Natural killer cell (primary cell): ENCODE results near the gene PTPN14. TPM values are rescaled to one million over a fixed set of nuclear protein-coding genes. Genes with fewer than 3 reads are reported as not detected.

ENCODE experiments used
- ATAC-seq, 3 donors: fragments of 150-1000 bp in 2 of 3; fragments of 200-7000 bp in 1 of 3; cut with Tn5 transposase; 1 replicate in 1 of 3; 2 replicates in 2 of 3; pipeline ENCODE4 v1.10.0; 2021; ENCODE audit warnings: mild to moderate bottlenecking in 2 of 3, moderate library complexity in 2 of 3
- DNase-seq, 2 donors: peaks; one replicate each; pipeline versions ENCODE4 v3.0.0 to v3.0.0-alpha.2; 2013 to 2021; ENCODE audit warnings: mixed read lengths in 1 of 2
- H3K27ac ChIP-seq: one replicate; pipeline ENCODE4 v1.5.1; 2013; ENCODE audit warnings: mild to moderate bottlenecking, low read length
- H3K27me3 ChIP-seq: one replicate; pipeline ENCODE4 v1.6.1; 2013; ENCODE audit warnings: low read length; ENCODE audit not compliant: control insufficient read depth, insufficient read depth
- H3K36me3 ChIP-seq: one replicate; pipeline ENCODE4 v1.6.1; 2013; ENCODE audit warnings: low read length; ENCODE audit not compliant: control insufficient read depth, insufficient read depth
- H3K4me1 ChIP-seq: one replicate; pipeline ENCODE4 v1.6.1; 2013; ENCODE audit warnings: low read length; ENCODE audit not compliant: control insufficient read depth, insufficient read depth
- H3K4me3 ChIP-seq: one replicate; pipeline ENCODE4 v1.5.1; 2013; ENCODE audit warnings: low read length
- H3K9me3 ChIP-seq: one replicate; pipeline ENCODE4 v1.6.1; 2013; ENCODE audit warnings: low read length; ENCODE audit not compliant: control insufficient read depth, insufficient read depth
- H3K27ac Mint-ChIP-seq, 2 donors: one replicate each; pipeline ENCODE4 v1.8.0; 2022; ENCODE audit warnings: mild to moderate bottlenecking in 2 of 2, mixed read lengths in 2 of 2, moderate library complexity in 1 of 2
- H3K27me3 Mint-ChIP-seq, 2 donors: one replicate each; pipeline ENCODE4 v1.8.0; 2022; ENCODE audit warnings: low read depth in 2 of 2, mixed read lengths in 2 of 2
- H3K36me3 Mint-ChIP-seq: one replicate; pipeline ENCODE4 v1.8.0; 2022; ENCODE audit warnings: mixed read lengths
- H3K4me1 Mint-ChIP-seq, 2 donors: one replicate each; pipeline ENCODE4 v1.8.0; 2022; ENCODE audit warnings: mixed read lengths in 2 of 2
- H3K4me3 Mint-ChIP-seq: one replicate; pipeline ENCODE4 v1.8.0; 2022; ENCODE audit warnings: mild to moderate bottlenecking, moderate library complexity, mixed read lengths
- H3K9me3 Mint-ChIP-seq, 2 donors: one replicate each; pipeline ENCODE4 v1.8.0; 2022; ENCODE audit warnings: mixed read lengths in 2 of 2
- CTCF ChIP-seq: fragments of 200-600 bp; IDR thresholded peaks from one replicate; pipeline ENCODE4 v1.8.0; 2022; ENCODE audit warnings: antibody characterized with exemption
- WGBS: methylation state at CpG from one replicate; pipeline ENCODE4 v1.1.7; 2013; ENCODE audit warnings: missing lambda C conversion rate; ENCODE audit not compliant: insufficient coverage; 5-methylcytosine and 5-hydroxymethylcytosine counted together
- intact Hi-C: fragments of 100-400 bp; cut with micrococcal nuclease; formaldehyde crosslinking; loops from one replicate; pipeline ENCODE4 v1.14.2; 2022
- total RNA-seq, 4 donors: library from RNA; stranded (reverse); fragments of 120-200 nt in 1 of 4; gene quantifications; one replicate each; pipeline versions ENCODE4 v1.2.3 to v1.2.4, GENCODE V29; 2013 to 2022

PTPN14 gene
- total RNA-seq, 3 donors from 2014 or later (not counting 1 experiment from before 2014, with no cell fraction given) = 0.02 TPM; not detected in 2

- Mint-ChIP-seq H3K4me1 (peaks cover 0 to 4% of the 10 kb centered on the region in 2 donors), H3K27ac (no peak overlapping the region), H3K4me3 (no peak overlapping the region), H3K27me3 (no peaks in the 10 kb centered on the region), H3K9me3 (no peaks in the 10 kb centered on the region), H3K36me3 (peaks cover 11% of the 10 kb centered on the region)
- H3K4me3 ChIP-seq = no peak overlapping the region
- peaks cover 13% of the 10 kb centered on the region for H3K36me3 ChIP-seq
- DNase-seq = no peak
- 96% methylated on average over 3 of the region's 4 CpGs for WGBS
- no peak for ATAC-seq
- intact Hi-C loops = loop anchor here (10.0 kb wide), 2 partner anchors 107 to 1187 kb away; no protein-coding TSS in a partner anchor
- no peak overlapping the region for H3K27ac ChIP-seq
- H3K27me3 ChIP-seq = no peaks in the 10 kb centered on the region
- no peaks in the 10 kb centered on the region for H3K4me1 ChIP-seq
- H3K9me3 ChIP-seq = no peaks in the 10 kb centered on the region
- no peak for TF ChIP-seq CTCF
Measured at GRCh38 chr1:214338212-214338611, 213.2 kb downstream of the PTPN14 start.

GRCh38 chr1:214337511-214337910 is 213.9 kb downstream of the PTPN14 start:
- Mint-ChIP-seq H3K27ac (no peak overlapping the region), H3K27me3 (no peaks in the 10 kb centered on the region), H3K36me3 (peaks cover 11% of the 10 kb centered on the region), H3K4me1 (peaks cover 0 to 4% of the 10 kb centered on the region in 2 donors), H3K4me3 (no peak overlapping the region), H3K9me3 (no peaks in the 10 kb centered on the region)
- DNase-seq (no peak), ATAC-seq (no peak)
- Histone ChIP-seq H3K27ac (no peak overlapping the region), H3K9me3 (no peaks in the 10 kb centered on the region), H3K27me3 (no peaks in the 10 kb centered on the region), H3K4me3 (no peak overlapping the region), H3K4me1 (no peaks in the 10 kb centered on the region), H3K36me3 (peaks cover 13% of the 10 kb centered on the region)
- 97% methylated on average over 6 of the region's 6 CpGs for WGBS
- TF ChIP-seq CTCF = no peak
- intact Hi-C loops = loop anchor here (10.0 kb wide), 2 partner anchors 107 to 1187 kb away; no protein-coding TSS in a partner anchor

DNA sequence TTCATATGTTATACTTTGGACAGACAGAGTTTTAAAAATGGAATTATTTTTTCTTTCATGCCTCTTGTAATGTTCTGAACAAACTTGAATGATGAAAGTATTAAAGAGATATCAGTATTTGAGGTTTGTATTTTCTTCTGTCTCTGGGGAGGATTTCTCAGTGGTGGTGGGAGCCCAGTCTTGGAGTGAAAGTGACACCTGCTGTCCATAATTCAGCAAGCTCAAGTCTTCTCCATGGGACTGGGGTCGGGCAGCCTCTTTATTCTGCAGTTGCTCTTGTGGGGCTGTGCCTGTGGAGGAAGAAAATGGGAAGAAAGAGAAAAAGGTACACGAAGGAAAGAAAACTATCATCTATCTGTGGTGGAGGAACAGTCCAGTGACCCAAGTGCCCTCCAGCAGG is 214.4 kb downstream of the PTPN14 start:
- ATAC-seq (no peak), DNase-seq (no peak)
- TF ChIP-seq CTCF = no peak
- Histone ChIP-seq H3K4me1 (no peaks in the 10 kb centered on the region), H3K27ac (no peak overlapping the region), H3K36me3 (peaks cover 13% of the 10 kb centered on the region), H3K27me3 (no peaks in the 10 kb centered on the region), H3K4me3 (no peak overlapping the region), H3K9me3 (no peaks in the 10 kb centered on the region)
- intact Hi-C loops = loop anchor here (10.0 kb wide), 2 partner anchors 108 to 1188 kb away; no protein-coding TSS in a partner anchor
- Mint-ChIP-seq H3K4me3 (no peak overlapping the region), H3K9me3 (no peaks in the 10 kb centered on the region), H3K27me3 (no peaks in the 10 kb centered on the region), H3K27ac (no peak overlapping the region), H3K36me3 (peaks cover 11% of the 10 kb centered on the region), H3K4me1 (peaks cover 0 to 4% of the 10 kb centered on the region in 2 donors)
- WGBS = 92% methylated on average over 2 of the region's 2 CpGs

DNA sequence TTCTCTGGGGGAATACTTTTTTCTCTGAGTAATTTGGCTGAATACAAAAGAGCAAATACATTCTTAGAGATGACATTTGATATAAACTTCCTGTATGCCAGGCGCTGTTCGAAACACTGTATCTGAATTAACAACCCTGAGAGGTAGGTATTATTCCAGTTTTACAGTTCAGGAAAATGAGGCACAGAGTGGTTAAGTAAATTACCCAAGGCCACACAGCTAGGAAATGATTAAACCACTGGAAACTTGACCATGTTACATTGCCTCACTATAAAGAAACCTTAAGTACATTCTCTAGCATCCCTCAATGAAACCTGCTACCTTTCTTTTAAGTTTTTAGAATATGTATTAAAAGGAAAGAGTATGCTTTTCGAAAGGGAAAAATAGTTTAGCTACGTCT is 215.8 kb downstream of the PTPN14 start:
- WGBS = 100% methylated on average over 2 of the region's 4 CpGs
- intact Hi-C loops = loop anchor here (10.0 kb wide), 2 partner anchors 109 to 1189 kb away; no protein-coding TSS in a partner anchor

More for the DNA sequence above, 215.8 kb downstream of the PTPN14 start:
- peaks cover 13% of the 10 kb centered on the region for H3K36me3 ChIP-seq
- no peaks in the 10 kb centered on the region for H3K27me3 Mint-ChIP-seq
- H3K27ac ChIP-seq = no peak overlapping the region
- no peak overlapping the region for H3K4me3 Mint-ChIP-seq
- DNase-seq = no peak
- no peaks in the 10 kb centered on the region for H3K27me3 ChIP-seq
- no peaks in the 10 kb centered on the region for H3K4me1 ChIP-seq
- H3K9me3 ChIP-seq = no peaks in the 10 kb centered on the region
- H3K9me3 Mint-ChIP-seq = no peaks in the 10 kb centered on the region
- no peak for ATAC-seq
- no peak for TF ChIP-seq CTCF
- H3K36me3 Mint-ChIP-seq = peaks cover 11% of the 10 kb centered on the region
- H3K4me1 Mint-ChIP-seq = peaks cover 0 to 4% of the 10 kb centered on the region in 2 donors
- H3K27ac Mint-ChIP-seq = no peak overlapping the region
- H3K4me3 ChIP-seq = no peak overlapping the region
